Body of pancreas (tissue), 4 donors: ENCODE results near the gene TMEM168. TPM values are rescaled to one million over a fixed set of nuclear protein-coding genes. Genes with fewer than 3 reads are reported as not detected.

Experiments used
- ATAC-seq: fragments of 150-250 bp; one replicate; pipeline ENCODE4 v1.9.1; 2016
- DNase-seq, 4 donors: peaks; one replicate each; pipeline ENCODE4 v3.0.0-alpha.2; 2019
- H3K27ac ChIP-seq, 4 donors: fragments of 200-600 bp; sonication (generic); 1 replicate in 3 of 4; 2 replicates in 1 of 4; pipeline versions ENCODE4 v1.5.1 to v1.6.1; 2016 to 2019; ENCODE audit warnings: mild to moderate bottlenecking in 1 of 4, mixed read lengths in 1 of 4, moderate library complexity in 1 of 4
- H3K27me3 ChIP-seq, 2 donors: fragments of 200-600 bp; sonication (generic); one replicate each; pipeline ENCODE4 v1.6.0; 2016; ENCODE audit warnings: mild to moderate bottlenecking in 1 of 2
- H3K36me3 ChIP-seq, 2 donors: fragments of 200-600 bp; sonication (generic); replicated peaks in 1 of 2; 2 replicates each; pipeline ENCODE4 v1.5.1; 2016; ENCODE audit warnings: low read depth in 2 of 2; ENCODE audit not compliant: insufficient read depth in 1 of 2
- H3K4me1 ChIP-seq: fragments of 200-600 bp; sonication (generic); one replicate; pipeline ENCODE4 v1.6.0; 2016
- H3K4me3 ChIP-seq, 2 donors: fragments of 200-600 bp; sonication (generic); 1 replicate in 1 of 2; 2 replicates in 1 of 2; pipeline ENCODE4 v1.5.1; 2016 to 2019
- H3K9me3 ChIP-seq, 3 donors: fragments of 200-600 bp; sonication (generic); 1 replicate in 2 of 3; 2 replicates in 1 of 3; pipeline ENCODE4 v1.5.1; 2016
- POLR2A ChIP-seq, 3 donors: fragments of 450-650 bp; IDR thresholded peaks; one replicate each; pipeline ENCODE4 v1.6.1; 2016; ENCODE audit warnings: antibody characterized with exemption in 3 of 3, mild to moderate bottlenecking in 2 of 3
- WGBS, 2 donors: methylation state at CpG; one replicate each; pipeline ENCODE4 v1.1.5; 2017; 5-methylcytosine and 5-hydroxymethylcytosine counted together
- intact Hi-C: fragments of 100-400 bp; cut with DNase I; formaldehyde crosslinking; loops from one replicate; pipeline ENCODE4 v1.15.1; 2023
- total RNA-seq, 2 donors: library from RNA; depleted of rRNA; stranded (reverse); fragments of >200 nt; gene quantifications; one replicate each; pipeline ENCODE4 v1.1.0, GENCODE V29; 2016
- TF ChIP-seq, protein P1 (sequence below), 7 experiments: fragments of 450-650 bp in 4 of 7; fragments of 200-600 bp in 3 of 7; sonication (generic) in 3 of 7; IDR thresholded peaks; one replicate each; pipeline ENCODE4 v1.5.1; 2016 to 2019; ENCODE audit warnings: antibody characterized with exemption in 7 of 7

TMEM168 gene
- total RNA-seq, 2 donors from 2014 or later, result 13.7 to 15.8 TPM

DNA sequence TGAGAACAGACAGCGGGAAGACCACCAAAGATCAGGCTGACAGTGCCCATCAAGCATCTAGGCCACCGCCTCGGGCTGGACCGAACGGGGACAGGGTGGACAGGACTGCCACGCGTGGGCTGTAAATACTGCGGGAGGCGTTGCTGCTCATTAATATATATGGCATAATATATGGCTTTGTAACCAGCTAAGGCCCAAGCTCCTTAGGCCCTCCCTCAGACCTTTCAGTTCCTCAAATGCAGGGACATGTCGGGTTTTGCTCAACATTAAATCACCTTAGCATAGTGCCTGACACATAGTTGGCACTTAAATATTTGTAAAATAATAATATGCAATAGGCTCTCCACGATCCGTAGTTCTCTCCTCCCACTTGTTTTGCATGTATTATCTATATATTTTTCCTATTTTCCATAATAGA, 402 bp upstream of the TMEM168 start:
- WGBS, 2 donors, result 32 to 46% methylated on average over 11 to 12 of the region's 12 CpGs
- ATAC-seq (peak; percentile 9), DNase-seq (no peak)
- intact Hi-C loops, result no loop called here
- Histone ChIP-seq H3K27ac (peak overlapping the region; percentile 46 to 85 (median 82)), H3K27me3 (no peaks in the 10 kb centered on the region), H3K36me3 (no peaks in the 10 kb centered on the region), H3K9me3 (no peaks in the 10 kb centered on the region), H3K4me1 (peaks cover 13% of the 10 kb centered on the region), H3K4me3 (peak overlapping the region; percentile 4 to 56)
- no peak for TF ChIP-seq POLR2A (IDR thresholded peaks at IDR 0.05)
- TF ChIP-seq, protein P1, sequence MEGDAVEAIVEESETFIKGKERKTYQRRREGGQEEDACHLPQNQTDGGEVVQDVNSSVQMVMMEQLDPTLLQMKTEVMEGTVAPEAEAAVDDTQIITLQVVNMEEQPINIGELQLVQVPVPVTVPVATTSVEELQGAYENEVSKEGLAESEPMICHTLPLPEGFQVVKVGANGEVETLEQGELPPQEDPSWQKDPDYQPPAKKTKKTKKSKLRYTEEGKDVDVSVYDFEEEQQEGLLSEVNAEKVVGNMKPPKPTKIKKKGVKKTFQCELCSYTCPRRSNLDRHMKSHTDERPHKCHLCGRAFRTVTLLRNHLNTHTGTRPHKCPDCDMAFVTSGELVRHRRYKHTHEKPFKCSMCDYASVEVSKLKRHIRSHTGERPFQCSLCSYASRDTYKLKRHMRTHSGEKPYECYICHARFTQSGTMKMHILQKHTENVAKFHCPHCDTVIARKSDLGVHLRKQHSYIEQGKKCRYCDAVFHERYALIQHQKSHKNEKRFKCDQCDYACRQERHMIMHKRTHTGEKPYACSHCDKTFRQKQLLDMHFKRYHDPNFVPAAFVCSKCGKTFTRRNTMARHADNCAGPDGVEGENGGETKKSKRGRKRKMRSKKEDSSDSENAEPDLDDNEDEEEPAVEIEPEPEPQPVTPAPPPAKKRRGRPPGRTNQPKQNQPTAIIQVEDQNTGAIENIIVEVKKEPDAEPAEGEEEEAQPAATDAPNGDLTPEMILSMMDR (IDR thresholded peaks at IDR 0.05), result no peak

DNA sequence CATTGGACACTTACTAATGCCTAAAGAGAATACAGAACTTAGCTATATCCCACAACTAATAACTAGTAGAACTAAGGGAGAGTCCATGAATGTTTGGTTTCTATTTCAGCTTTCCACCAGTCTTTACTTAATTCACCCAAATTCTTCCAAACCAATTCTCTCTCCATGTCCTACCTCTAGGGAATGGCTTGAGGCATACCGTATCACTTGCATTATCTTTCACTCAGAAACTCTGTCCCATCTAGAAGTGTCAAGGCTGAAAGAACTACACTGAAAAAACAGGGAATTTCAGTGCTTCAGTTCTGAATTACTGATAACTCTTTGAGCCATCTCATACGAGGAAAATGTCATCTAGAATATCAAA, 758 bp downstream of the TMEM168 start:
- 23 to 28% methylated on average over 2 of the region's 2 CpGs for WGBS, 2 donors
- ATAC-seq, result no peak

DNA sequence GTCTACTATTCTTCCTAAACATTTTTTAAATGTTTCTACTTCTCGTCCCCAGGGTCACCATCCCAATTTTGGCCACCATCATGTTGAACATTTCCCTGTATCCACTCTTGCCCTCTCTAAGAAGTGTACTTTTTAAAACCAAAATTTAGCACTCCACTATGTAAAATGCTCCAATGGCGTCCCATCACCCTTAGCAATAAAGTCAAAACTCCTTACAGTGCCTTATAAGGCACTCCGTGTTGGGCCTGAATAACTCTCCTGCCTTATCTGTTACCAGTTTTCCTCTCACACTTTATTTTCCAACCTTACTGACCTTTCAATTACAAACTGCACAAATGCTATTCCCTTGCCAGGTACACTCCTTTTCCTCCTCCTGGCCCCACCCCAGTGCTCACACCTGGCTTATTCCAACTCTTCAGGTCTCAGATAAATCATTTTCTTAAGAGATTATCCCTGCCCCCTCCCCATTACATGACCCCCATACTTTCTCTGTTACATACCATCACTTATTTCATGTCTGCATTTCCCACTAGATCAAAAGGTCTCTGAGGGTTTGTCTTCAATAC, 1.3 kb downstream of the TMEM168 start:
- peaks cover 13% of the 10 kb centered on the region for H3K4me1 ChIP-seq
- ATAC-seq, result no peak
- DNase-seq, result no peak
- no peaks in the 10 kb centered on the region for H3K36me3 ChIP-seq
- no peaks in the 10 kb centered on the region for H3K9me3 ChIP-seq
- no peak overlapping the region for H3K27ac ChIP-seq
- intact Hi-C loops, result no loop called here
- WGBS, 2 donors, result 73 to 85% methylated on average over 3 of the region's 3 CpGs
- TF ChIP-seq, protein P1 (IDR thresholded peaks at IDR 0.05), result no peak
- TF ChIP-seq POLR2A (IDR thresholded peaks at IDR 0.05), result no peak
- peak overlapping the region in 1 of 2 donors; percentile 4 for H3K4me3 ChIP-seq
- H3K27me3 ChIP-seq, result no peaks in the 10 kb centered on the region

More for the DNA sequence above, 758 bp downstream of the TMEM168 start:
- peak overlapping the region; percentile 46 to 85 (median 82) for H3K27ac ChIP-seq
- DNase-seq, result no peak
- peaks cover 13% of the 10 kb centered on the region for H3K4me1 ChIP-seq
- no peaks in the 10 kb centered on the region for H3K9me3 ChIP-seq
- intact Hi-C loops, result no loop called here
- TF ChIP-seq POLR2A (IDR thresholded peaks at IDR 0.05), result no peak
- TF ChIP-seq, protein P1 (IDR thresholded peaks at IDR 0.05), result peak in 1 of 7 experiments; percentile 6
- H3K36me3 ChIP-seq, result no peaks in the 10 kb centered on the region
- no peaks in the 10 kb centered on the region for H3K27me3 ChIP-seq
- H3K4me3 ChIP-seq, result peak overlapping the region; percentile 4 to 56

DNA sequence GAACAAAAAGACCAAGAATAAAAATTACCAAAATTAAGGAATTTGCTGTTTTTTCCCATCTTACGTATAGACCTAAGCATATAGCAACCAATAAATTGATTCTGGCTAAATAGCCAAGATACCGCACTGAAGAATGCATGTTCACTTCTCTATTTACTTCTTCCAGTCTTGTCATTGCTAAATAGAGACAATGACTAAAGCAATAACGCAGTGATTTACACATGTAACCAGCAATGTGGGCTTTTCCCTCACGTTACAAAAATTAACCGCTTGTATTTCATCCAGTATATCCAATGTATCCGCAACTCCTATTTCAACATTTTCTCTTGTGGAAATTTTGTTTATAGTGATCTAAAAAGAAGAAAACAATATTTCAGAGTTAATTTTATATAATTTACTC, 5.6 kb downstream of the TMEM168 start:
- intact Hi-C loops, result no loop called here
- H3K36me3 ChIP-seq, result no peaks in the 10 kb centered on the region
- WGBS, 2 donors, result 92 to 94% methylated on average over 6 of the region's 6 CpGs

More for the DNA sequence above, 5.6 kb downstream of the TMEM168 start:
- H3K27me3 ChIP-seq, result no peaks in the 10 kb centered on the region
- no peak overlapping the region for H3K27ac ChIP-seq
- no peaks in the 10 kb centered on the region for H3K9me3 ChIP-seq
- peaks cover 13% of the 10 kb centered on the region for H3K4me1 ChIP-seq
- no peak for TF ChIP-seq POLR2A (IDR thresholded peaks at IDR 0.05)
- TF ChIP-seq, protein P1 (IDR thresholded peaks at IDR 0.05), result no peak
- ATAC-seq, result no peak
- no peak for DNase-seq
- H3K4me3 ChIP-seq, result no peak overlapping the region
